GM12878 (cell line): ENCODE measurements around the gene NAALADL2.

Experiments
- CBX5 ChIP-seq: sonication (generic); IDR thresholded peaks from 2 replicates; pipeline ENCODE4 v1.6.1; 2016; ENCODE audit warnings: low read depth, moderate library complexity, mild to moderate bottlenecking, inconsistent platforms
- EGR1 ChIP-seq, 2 experiments: IDR thresholded peaks; 1 replicate in 1 of 2; 2 replicates in 1 of 2; pipeline ENCODE4 v1.6.1; 2011 to 2012; ENCODE audit warnings: low read depth in 2 of 2, low read length in 2 of 2, borderline replicate concordance in 1 of 2, mild to moderate bottlenecking in 1 of 2, moderate library complexity in 1 of 2
- EP300 ChIP-seq, 2 experiments: fragments of 150-350 bp in 1 of 2; IDR thresholded peaks; 2 replicates each; pipeline ENCODE4 v1.6.1; 2011 to 2012; ENCODE audit warnings: low read depth in 2 of 2, low read length in 2 of 2, borderline replicate concordance in 1 of 2, improper control_type of control experiment in 1 of 2, inconsistent platforms in 1 of 2; ENCODE audit not compliant: control insufficient read depth in 1 of 2
- ESRRA ChIP-seq: IDR thresholded peaks from 2 replicates; pipeline ENCODE4 v1.6.1; 2012; ENCODE audit warnings: mild to moderate bottlenecking, low read length, improper control_type of control experiment
- HCFC1 ChIP-seq: fragments of 150-350 bp; IDR thresholded peaks from 2 replicates; pipeline ENCODE4 v1.6.1; 2014; ENCODE audit warnings: low read length
- HDAC2 ChIP-seq: fragments of 200-600 bp; sonication (generic); IDR thresholded peaks from 2 replicates; pipeline ENCODE4 v1.6.1; 2017
- NBN ChIP-seq: fragments of 450-650 bp; IDR thresholded peaks from 2 replicates; pipeline ENCODE4 v1.6.1; 2016
- NRF1 ChIP-seq: conservative IDR thresholded peaks from 2 replicates; pipeline ENCODE4 v1.6.1; 2011; ENCODE audit warnings: mild to moderate bottlenecking, low read depth, low read length, improper control_type of control experiment
- POLR2A ChIP-seq: IDR thresholded peaks from 2 replicates; pipeline ENCODE4 v1.6.1; 2011; ENCODE audit warnings: low read depth, mild to moderate bottlenecking, low read length
- RAD21 ChIP-seq: IDR thresholded peaks from 2 replicates; pipeline ENCODE4 v1.6.1; 2011; ENCODE audit warnings: mild to moderate bottlenecking, low read depth, low read length, moderate library complexity; ENCODE audit not compliant: insufficient read depth
- STAT1 ChIP-seq: fragments of 450-650 bp; conservative IDR thresholded peaks from 2 replicates; pipeline ENCODE4 v1.6.1; 2014; ENCODE audit warnings: antibody characterized with exemption, mild to moderate bottlenecking
- TF ChIP-seq, protein P1 (sequence below): IDR thresholded peaks from 2 replicates; pipeline ENCODE4 v1.6.1; 2012; ENCODE audit warnings: low read depth, low read length, improper control_type of control experiment
- TF ChIP-seq, protein P2 (sequence below): IDR thresholded peaks from 2 replicates; pipeline ENCODE4 v1.6.1; 2011; ENCODE audit warnings: borderline replicate concordance, low read depth, mild to moderate bottlenecking, moderate library complexity, mixed read lengths, low read length; ENCODE audit not compliant: insufficient read depth; ENCODE audit errors: extremely low read length
- TF ChIP-seq, protein P3 (sequence below), 3 experiments: IDR thresholded peaks in 2 of 3; conservative IDR thresholded peaks in 1 of 3; 2 replicates each; pipeline ENCODE4 v1.5.1; 2011; ENCODE audit warnings: low read depth in 3 of 3, low read length in 3 of 3, mild to moderate bottlenecking in 3 of 3, control low read depth in 2 of 3, moderate library complexity in 2 of 3, inconsistent platforms in 1 of 3, mixed read lengths in 1 of 3; ENCODE audit not compliant: control insufficient read depth in 2 of 3, insufficient read depth in 1 of 3; ENCODE audit errors: extremely low read depth in 1 of 3

GRCh38 chr3:175349168-175349567, 490.0 kb downstream of the NAALADL2 start:
- no peak for TF ChIP-seq RAD21
- TF ChIP-seq NRF1: no peak
- TF ChIP-seq HCFC1: no peak
- TF ChIP-seq CBX5: no peak
- no peak for TF ChIP-seq EP300 (IDR thresholded peaks at IDR 0.05; ENCODE audit: borderline replicate concordance in 1 of 2, control insufficient read depth in 1 of 2, low read depth in 2 of 2, low read length in 2 of 2)
- TF ChIP-seq POLR2A: no peak
- TF ChIP-seq, protein P1, sequence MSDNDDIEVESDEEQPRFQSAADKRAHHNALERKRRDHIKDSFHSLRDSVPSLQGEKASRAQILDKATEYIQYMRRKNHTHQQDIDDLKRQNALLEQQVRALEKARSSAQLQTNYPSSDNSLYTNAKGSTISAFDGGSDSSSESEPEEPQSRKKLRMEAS: no peak
- TF ChIP-seq STAT1: no peak
- no peak for TF ChIP-seq ESRRA
- TF ChIP-seq, protein P2, sequence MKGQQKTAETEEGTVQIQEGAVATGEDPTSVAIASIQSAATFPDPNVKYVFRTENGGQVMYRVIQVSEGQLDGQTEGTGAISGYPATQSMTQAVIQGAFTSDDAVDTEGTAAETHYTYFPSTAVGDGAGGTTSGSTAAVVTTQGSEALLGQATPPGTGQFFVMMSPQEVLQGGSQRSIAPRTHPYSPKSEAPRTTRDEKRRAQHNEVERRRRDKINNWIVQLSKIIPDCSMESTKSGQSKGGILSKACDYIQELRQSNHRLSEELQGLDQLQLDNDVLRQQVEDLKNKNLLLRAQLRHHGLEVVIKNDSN: no peak
- no peak for TF ChIP-seq HDAC2
- TF ChIP-seq, protein P3, sequence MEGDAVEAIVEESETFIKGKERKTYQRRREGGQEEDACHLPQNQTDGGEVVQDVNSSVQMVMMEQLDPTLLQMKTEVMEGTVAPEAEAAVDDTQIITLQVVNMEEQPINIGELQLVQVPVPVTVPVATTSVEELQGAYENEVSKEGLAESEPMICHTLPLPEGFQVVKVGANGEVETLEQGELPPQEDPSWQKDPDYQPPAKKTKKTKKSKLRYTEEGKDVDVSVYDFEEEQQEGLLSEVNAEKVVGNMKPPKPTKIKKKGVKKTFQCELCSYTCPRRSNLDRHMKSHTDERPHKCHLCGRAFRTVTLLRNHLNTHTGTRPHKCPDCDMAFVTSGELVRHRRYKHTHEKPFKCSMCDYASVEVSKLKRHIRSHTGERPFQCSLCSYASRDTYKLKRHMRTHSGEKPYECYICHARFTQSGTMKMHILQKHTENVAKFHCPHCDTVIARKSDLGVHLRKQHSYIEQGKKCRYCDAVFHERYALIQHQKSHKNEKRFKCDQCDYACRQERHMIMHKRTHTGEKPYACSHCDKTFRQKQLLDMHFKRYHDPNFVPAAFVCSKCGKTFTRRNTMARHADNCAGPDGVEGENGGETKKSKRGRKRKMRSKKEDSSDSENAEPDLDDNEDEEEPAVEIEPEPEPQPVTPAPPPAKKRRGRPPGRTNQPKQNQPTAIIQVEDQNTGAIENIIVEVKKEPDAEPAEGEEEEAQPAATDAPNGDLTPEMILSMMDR (IDR thresholded peaks at IDR 0.05 in 2 of 3, conservative IDR thresholded peaks at IDR 0.05 in 1 of 3; ENCODE audit: control insufficient read depth in 2 of 3, extremely low read depth in 1 of 3, insufficient read depth in 1 of 3, low read depth in 3 of 3, low read length in 3 of 3): no peak
- no peak for TF ChIP-seq EGR1 (IDR thresholded peaks at IDR 0.05; ENCODE audit: borderline replicate concordance in 1 of 2, low read depth in 2 of 2, low read length in 2 of 2)
- no peak for TF ChIP-seq NBN
